DOHH2 (cell line): ENCODE data around the gene MALAT1.
"Not testable (repeated sequence)": the region's sequence is repeated elsewhere in the genome, so short reads cannot be mapped to it uniquely, and the experiment has no call there.

Source experiments
- EZH2phosphoT487 ChIP-seq: fragments of 200-600 bp; sonication (generic); IDR thresholded peaks from 2 replicates; pipeline ENCODE4 v1.6.1; 2017; ENCODE audit warnings: borderline replicate concordance, mild to moderate bottlenecking, antibody characterized with exemption, low read length, moderate library complexity, mixed read lengths
- TF ChIP-seq, protein P1 (sequence below): fragments of 200-600 bp; sonication (generic); IDR thresholded peaks from one replicate; pipeline ENCODE4 v1.5.1; 2014; ENCODE audit warnings: antibody characterized with exemption, mild to moderate bottlenecking, low read depth, low read length; ENCODE audit not compliant: poor library complexity, severe bottlenecking

- TF ChIP-seq EZH2phosphoT487 = not testable (repeated sequence)
- TF ChIP-seq, protein P1, sequence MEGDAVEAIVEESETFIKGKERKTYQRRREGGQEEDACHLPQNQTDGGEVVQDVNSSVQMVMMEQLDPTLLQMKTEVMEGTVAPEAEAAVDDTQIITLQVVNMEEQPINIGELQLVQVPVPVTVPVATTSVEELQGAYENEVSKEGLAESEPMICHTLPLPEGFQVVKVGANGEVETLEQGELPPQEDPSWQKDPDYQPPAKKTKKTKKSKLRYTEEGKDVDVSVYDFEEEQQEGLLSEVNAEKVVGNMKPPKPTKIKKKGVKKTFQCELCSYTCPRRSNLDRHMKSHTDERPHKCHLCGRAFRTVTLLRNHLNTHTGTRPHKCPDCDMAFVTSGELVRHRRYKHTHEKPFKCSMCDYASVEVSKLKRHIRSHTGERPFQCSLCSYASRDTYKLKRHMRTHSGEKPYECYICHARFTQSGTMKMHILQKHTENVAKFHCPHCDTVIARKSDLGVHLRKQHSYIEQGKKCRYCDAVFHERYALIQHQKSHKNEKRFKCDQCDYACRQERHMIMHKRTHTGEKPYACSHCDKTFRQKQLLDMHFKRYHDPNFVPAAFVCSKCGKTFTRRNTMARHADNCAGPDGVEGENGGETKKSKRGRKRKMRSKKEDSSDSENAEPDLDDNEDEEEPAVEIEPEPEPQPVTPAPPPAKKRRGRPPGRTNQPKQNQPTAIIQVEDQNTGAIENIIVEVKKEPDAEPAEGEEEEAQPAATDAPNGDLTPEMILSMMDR = not testable (repeated sequence)
Observed at GRCh38 chr11:65522718-65523630, 24.1 kb downstream of the MALAT1 start.
